Uterus (tissue), 2 donors: Measurements from ENCODE around the gene GRK6.

ENCODE experiments used
- POLR2A ChIP-seq, 2 donors: fragments of 450-650 bp; IDR thresholded peaks; one replicate each; pipeline ENCODE4 v1.6.1; 2016; ENCODE audit warnings: antibody characterized with exemption in 2 of 2, mild to moderate bottlenecking in 1 of 2, moderate library complexity in 1 of 2
- TF ChIP-seq, protein P1 (sequence below), 4 experiments: fragments of 200-600 bp in 2 of 4; fragments of 450-650 bp in 2 of 4; sonication (generic) in 2 of 4; IDR thresholded peaks; one replicate each; pipeline ENCODE4 v1.5.1; 2016 to 2019; ENCODE audit warnings: antibody characterized with exemption in 4 of 4, mild to moderate bottlenecking in 2 of 4, moderate library complexity in 1 of 4

DNA sequence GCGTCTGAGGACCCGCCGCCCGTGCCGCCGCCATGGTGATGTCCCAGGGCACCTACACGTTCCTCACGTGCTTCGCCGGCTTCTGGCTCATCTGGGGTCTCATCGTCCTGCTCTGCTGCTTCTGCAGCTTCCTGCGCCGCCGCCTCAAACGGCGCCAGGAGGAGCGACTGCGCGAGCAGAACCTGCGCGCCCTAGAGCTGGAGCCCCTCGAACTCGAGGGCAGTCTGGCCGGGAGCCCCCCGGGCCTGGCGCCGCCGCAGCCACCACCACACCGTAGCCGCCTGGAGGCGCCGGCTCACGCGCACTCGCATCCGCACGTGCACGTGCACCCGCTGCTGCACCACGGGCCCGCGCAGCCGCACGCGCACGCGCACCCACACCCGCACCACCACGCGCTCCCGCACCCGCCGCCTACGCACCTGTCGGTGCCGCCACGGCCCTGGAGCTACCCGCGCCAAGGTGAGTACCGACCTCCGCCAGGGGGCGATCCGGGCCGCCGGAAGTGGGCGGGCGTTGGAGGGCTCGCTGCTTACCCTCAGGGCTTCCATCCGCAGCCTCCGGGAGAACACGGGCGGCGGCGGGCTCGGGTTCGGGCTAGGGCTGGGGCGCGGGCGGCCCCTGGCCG, 28.7 kb downstream of the GRK6 start:
- TF ChIP-seq, protein P1, sequence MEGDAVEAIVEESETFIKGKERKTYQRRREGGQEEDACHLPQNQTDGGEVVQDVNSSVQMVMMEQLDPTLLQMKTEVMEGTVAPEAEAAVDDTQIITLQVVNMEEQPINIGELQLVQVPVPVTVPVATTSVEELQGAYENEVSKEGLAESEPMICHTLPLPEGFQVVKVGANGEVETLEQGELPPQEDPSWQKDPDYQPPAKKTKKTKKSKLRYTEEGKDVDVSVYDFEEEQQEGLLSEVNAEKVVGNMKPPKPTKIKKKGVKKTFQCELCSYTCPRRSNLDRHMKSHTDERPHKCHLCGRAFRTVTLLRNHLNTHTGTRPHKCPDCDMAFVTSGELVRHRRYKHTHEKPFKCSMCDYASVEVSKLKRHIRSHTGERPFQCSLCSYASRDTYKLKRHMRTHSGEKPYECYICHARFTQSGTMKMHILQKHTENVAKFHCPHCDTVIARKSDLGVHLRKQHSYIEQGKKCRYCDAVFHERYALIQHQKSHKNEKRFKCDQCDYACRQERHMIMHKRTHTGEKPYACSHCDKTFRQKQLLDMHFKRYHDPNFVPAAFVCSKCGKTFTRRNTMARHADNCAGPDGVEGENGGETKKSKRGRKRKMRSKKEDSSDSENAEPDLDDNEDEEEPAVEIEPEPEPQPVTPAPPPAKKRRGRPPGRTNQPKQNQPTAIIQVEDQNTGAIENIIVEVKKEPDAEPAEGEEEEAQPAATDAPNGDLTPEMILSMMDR (IDR thresholded peaks at IDR 0.05), result peak; percentile 50 to 87 (median 80)
- peak in 1 of 2 donors; percentile 28 for TF ChIP-seq POLR2A (IDR thresholded peaks at IDR 0.05)
